GM19099 (cell line): ENCODE data around the gene SLC8A1.

ENCODE experiments used
- POLR2A ChIP-seq: IDR thresholded peaks from 3 replicates; pipeline ENCODE4 v1.6.1; 2011; ENCODE audit warnings: low read depth; ENCODE audit not compliant: insufficient read length; ENCODE audit errors: extremely low read depth

Gene SLC8A1

DNA sequence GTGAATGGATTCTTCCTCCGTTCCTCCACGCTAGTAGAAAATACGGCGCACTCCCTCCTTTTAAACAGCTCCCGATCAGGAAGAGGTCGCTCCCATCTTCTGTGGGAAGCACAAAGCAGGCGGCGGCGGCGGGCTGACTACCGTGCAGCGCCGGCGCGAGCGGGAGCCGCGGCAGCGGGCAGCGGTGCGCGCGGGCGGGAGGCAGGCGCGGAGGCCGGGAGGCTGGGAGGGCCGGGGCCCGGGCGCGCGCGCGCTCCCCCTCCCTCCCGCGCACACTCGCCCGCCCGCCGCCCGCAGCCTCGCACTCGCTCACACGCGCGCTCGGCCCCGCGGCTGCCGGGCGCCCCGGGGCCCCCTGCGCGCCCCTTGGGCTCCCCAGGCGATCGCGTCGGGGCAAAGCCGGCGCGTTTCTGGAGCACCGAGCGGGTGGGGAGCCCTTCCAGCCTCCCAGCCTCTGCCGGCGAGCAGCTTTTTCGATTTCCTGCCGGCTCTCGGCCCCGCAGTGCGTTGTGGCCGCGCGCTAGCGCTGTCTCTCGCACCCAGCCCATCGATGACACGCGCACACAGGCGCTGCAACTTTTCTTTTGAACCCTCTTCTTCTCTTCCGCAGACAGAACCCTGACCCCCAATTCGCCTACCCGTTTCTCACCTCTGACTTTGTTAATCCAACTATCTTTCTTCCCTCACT, at the start of gene SLC8A1:
TSS of gene SLC8A1 (minus strand) at position 173 of the 688 bp plus-strand sequence.
- TF ChIP-seq POLR2A, result no peak

DNA sequence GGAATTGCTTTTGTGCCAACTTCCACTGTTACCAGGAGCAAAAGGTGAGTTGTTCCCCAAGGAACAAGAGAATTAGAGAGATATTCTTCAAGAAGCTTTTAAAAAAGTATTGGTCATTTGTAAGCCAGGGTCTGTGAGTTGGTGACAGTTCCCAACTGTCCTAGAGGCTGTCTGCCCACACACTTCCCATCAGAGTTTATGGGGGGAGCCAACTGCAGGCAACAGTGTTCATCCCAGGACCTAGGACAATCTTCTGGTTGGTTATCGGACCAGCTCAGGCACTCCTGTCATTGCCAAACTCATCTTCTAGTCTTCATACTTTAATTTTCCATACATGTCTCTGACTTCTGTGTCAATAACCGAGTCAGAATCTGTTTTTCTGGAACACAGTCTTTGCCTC, 47.5 kb upstream of the SLC8A1 start:
- TF ChIP-seq POLR2A, result no peak

GRCh38 chr2:40497251-40497859, 45.5 kb upstream of the SLC8A1 start:
- TF ChIP-seq POLR2A, result no peak

DNA sequence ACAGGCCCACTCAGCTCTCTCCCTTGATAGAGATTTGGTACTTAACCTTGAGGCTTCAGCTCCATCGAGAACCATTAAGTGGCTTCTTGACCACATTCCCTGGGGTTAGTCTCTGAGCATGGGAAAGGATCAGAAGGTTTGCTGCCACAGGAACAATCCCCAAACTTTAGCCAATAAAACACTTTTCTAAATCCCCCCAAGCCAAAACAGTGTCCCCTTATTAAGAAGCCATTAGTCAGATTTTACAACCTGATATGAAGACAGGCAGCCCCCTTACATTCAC, 37.7 kb upstream of the SLC8A1 start:
- no peak for TF ChIP-seq POLR2A

- no peak for TF ChIP-seq POLR2A
Measured at GRCh38 chr2:40488927-40489677, 37.2 kb upstream of the SLC8A1 start.

DNA sequence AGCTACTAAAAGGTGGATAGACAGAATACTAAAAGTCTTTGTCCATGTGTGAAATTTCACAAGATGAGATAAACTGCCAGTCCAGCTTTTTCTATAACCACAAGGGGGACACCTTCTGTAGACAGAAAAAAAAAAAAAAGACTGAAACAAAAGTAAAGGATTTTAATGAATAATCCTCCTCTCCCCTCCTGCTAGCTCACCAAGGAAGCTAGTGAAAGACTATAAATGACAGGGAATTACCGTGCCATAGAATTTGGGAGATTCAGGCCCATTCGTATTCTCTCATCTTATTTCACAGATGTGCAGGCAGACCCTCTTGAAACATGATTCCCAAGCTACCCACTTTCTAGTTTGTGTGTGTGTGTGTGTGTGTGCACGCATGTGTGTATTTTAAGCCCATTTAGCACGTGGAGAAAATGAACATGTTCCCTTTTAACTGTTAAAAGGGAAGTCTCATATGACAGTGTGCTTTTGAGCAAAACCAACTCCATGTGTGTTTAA, 36.3 kb upstream of the SLC8A1 start:
- TF ChIP-seq POLR2A, result no peak

DNA sequence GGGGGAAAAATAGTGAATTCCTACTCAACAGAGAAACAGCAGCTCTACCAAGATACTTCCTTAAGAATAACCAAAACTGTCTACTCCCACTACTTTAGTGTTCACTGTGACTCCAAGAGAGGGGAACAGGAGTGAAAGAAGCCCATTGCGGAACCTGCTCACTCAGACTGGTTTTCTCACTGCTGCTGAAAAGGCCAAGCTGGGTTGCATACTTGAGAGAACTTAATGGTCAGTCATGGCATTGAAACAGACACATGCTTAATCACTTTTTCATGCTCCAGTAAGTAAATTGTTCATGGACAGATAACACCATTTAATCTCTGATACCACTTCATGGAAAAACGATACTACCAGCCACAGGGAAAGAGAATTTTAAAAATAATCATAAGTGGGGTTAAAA, 35.7 kb upstream of the SLC8A1 start:
- TF ChIP-seq POLR2A, result no peak

DNA sequence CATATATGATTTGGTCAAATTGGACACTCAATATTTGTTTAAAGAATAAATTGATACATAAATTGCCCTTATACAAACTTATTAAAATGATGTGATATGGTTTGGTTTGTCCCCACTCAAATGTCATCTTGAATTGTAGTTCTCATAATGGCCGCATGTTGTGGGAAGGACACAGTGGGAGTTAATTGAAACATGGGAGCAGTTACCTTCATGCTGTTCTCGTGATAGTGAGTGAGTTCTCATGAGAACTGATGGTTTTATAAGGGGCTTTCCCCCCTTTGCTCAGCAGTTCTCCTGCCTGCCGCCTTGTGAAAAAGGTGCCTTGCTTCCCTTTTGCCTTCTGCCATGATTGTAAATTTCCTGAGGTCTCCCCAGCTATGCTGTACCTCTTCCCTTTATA, 34.0 kb upstream of the SLC8A1 start:
- no peak for TF ChIP-seq POLR2A

GRCh38 chr2:40485318-40485717, 33.4 kb upstream of the SLC8A1 start:
- TF ChIP-seq POLR2A, result no peak

- no peak for TF ChIP-seq POLR2A
Measured at GRCh38 chr2:40483549-40484243, 31.8 kb upstream of the SLC8A1 start.

GRCh38 chr2:40480596-40480995, 28.7 kb upstream of the SLC8A1 start:
- no peak for TF ChIP-seq POLR2A

DNA sequence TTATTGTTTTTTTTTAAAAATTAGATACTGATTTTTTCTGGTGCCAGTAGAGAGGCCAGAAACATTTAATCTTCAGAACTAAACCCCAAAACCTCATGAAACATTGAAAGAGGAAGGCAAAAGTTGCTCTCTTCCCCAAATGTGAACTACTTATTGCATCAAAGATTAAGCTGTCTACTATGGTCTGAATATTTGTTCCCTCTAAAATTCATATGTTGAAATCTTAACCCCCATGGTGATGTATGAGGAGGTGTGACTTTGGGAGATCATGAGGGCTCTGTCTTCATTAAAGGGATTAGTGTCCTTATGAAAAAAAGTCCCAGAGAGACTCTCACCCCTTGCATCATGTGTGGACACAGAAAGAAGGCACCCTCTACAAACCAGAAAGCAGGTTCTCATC, 28.2 kb upstream of the SLC8A1 start:
- TF ChIP-seq POLR2A, result no peak

- no peak for TF ChIP-seq POLR2A
Measured at GRCh38 chr2:40477361-40477760, 25.5 kb upstream of the SLC8A1 start.

DNA sequence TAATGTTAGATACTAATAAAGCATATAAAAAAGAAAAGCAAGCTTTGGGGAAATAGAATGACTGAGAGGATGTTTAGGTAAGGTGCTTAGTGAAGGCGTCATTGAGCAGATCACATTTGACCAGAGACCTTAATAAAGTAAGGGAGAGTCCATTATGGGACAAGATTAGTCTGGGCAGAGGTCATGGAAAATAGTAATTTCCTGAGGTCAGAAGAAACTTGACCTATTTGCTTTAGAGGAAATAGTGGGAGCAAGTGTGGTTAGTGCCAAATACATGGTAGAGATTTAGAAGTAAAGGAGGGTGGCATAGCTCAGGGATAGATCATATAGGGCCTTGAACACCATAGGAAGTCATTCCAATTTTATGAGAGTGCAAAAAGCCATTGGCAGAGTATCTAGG, 24.5 kb upstream of the SLC8A1 start:
- TF ChIP-seq POLR2A, result no peak

DNA sequence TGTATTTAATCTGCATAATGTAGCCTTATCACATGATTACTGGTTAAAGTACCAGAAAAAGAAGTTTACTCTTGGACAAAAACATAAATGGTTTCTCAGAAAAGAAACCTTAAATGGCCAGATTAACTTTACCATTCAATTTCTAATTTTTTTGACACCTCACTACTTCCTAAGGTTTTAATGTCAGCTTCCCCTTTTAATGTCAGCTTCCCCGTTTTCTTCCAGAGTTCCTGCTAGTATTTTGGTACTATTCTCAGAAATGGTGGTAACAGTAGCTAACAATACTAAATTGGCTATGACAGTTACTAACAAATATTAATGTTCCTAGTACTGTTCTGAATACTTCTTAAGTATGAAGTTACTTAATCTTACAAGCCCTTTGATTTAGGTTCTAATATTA, 22.4 kb upstream of the SLC8A1 start:
- no peak for TF ChIP-seq POLR2A
